ENCODE results near the gene CDH13. TPM values are rescaled to one million over a fixed set of nuclear protein-coding genes. Genes with fewer than 3 reads are reported as not detected.
"Not testable (repeated sequence)": the region's sequence is repeated elsewhere in the genome, so short reads cannot be mapped to it uniquely, and the experiment has no call there.

CDH13 gene
- total RNA-seq, 1 donor from 2014 or later: 2.3 TPM

DNA sequence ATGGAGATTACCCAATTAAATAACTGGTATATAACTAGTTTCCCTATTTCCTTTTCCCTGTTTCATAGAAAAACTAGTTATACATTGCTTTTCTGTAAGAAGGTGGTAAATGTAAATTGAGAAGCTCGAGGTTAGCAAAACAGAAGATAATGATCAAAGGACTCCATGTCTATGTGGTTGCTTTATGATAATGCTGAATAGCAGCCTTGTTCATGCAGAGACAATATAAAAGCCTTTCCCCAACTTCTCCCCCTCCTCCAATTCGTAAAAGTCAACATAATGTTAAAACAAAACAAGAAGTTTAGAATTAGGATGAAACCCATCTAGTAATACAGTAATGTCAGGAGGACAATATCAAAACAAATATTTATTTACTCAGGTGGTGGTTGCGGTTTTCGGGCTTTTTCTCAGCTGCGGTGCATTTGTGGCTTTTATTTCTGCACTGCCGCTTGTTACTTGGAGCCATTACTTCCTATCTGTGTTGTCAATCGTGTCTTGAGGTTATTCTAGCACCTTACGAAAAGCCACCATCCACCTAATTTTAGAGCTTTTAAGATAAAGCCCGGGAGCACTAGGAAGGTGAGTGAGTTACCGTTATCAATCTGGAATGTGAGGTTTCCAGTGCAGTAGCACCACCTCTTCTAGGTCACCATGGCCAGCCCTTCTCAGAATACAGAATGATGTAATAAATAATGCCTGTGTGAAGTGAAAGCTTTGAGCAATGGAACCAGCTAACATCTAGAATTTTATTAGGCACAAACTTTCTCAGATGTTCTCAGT, 297.5 kb downstream of the CDH13 start:
- TF ChIP-seq, protein P1, sequence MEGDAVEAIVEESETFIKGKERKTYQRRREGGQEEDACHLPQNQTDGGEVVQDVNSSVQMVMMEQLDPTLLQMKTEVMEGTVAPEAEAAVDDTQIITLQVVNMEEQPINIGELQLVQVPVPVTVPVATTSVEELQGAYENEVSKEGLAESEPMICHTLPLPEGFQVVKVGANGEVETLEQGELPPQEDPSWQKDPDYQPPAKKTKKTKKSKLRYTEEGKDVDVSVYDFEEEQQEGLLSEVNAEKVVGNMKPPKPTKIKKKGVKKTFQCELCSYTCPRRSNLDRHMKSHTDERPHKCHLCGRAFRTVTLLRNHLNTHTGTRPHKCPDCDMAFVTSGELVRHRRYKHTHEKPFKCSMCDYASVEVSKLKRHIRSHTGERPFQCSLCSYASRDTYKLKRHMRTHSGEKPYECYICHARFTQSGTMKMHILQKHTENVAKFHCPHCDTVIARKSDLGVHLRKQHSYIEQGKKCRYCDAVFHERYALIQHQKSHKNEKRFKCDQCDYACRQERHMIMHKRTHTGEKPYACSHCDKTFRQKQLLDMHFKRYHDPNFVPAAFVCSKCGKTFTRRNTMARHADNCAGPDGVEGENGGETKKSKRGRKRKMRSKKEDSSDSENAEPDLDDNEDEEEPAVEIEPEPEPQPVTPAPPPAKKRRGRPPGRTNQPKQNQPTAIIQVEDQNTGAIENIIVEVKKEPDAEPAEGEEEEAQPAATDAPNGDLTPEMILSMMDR (IDR thresholded peaks at IDR 0.05; ENCODE audit: unreplicated experiment): no peak
- H3K4me3 Mint-ChIP-seq (ENCODE audit: unreplicated experiment): no peak overlapping the region
- DNase-seq (ENCODE audit: low spot score): no peak
- H3K27me3 Mint-ChIP-seq (ENCODE audit: unreplicated experiment): peaks cover 3% of the 10 kb centered on the region
- no peak overlapping the region for H3K27ac Mint-ChIP-seq (ENCODE audit: unreplicated experiment)
- no peaks in the 10 kb centered on the region for H3K4me1 Mint-ChIP-seq (ENCODE audit: unreplicated experiment)
- no peaks in the 10 kb centered on the region for H3K36me3 Mint-ChIP-seq (ENCODE audit: low read depth, unreplicated experiment)
- H3K9me3 Mint-ChIP-seq (ENCODE audit: unreplicated experiment): no peaks in the 10 kb centered on the region

DNA sequence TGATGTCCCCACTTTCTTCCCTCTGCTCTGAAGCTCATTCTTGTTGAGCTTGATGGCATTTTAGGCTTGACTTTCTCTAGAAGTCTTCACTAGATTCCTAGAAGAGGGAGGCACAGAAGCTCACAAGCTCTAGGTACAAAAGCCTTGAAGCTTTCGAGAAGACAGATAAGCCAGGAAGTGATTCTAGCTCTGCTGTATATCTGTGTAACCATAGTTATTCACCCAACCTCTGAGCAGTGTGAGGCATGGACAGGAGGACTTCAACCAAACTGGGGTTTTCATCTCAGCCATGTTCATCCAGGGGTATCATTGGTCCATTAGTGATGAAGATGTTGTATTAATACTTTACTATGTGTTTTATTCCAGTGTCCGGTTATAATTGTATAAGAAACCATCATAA, 299.7 kb downstream of the CDH13 start:
- H3K27ac Mint-ChIP-seq (ENCODE audit: unreplicated experiment): no peak overlapping the region
- H3K4me3 Mint-ChIP-seq (ENCODE audit: unreplicated experiment): no peak overlapping the region

DNA sequence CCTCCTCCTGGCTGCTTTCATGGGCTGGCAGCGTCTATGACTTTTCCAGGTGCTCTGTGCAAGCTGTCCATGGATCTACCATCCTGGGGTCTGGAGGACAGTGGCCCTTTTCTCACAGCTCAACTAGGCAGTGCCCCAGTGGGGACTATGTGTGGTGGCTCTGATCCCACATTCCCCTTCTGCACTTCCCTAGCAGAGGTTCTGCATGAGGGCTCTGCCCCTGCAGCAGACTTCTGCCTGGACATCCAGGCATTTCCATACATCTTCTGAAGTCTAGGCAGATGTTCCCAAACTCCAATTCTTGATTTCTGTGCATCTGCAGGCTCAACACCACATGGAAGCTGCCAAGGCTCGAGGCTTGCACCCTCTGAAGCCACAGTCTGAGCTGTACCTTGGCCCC, 307.2 kb downstream of the CDH13 start:
- H3K4me1 Mint-ChIP-seq (ENCODE audit: unreplicated experiment): peaks cover 14% of the 10 kb centered on the region
- not testable (repeated sequence) for H3K4me3 Mint-ChIP-seq (ENCODE audit: unreplicated experiment); H3K9me3 Mint-ChIP-seq (ENCODE audit: unreplicated experiment); H3K27ac Mint-ChIP-seq (ENCODE audit: unreplicated experiment); H3K27me3 Mint-ChIP-seq (ENCODE audit: unreplicated experiment); H3K36me3 Mint-ChIP-seq (ENCODE audit: low read depth, unreplicated experiment); DNase-seq (ENCODE audit: low spot score)

More for the DNA sequence above, 299.7 kb downstream of the CDH13 start:
- DNase-seq (ENCODE audit: low spot score): no peak
- no peaks in the 10 kb centered on the region for H3K36me3 Mint-ChIP-seq (ENCODE audit: low read depth, unreplicated experiment)
- no peaks in the 10 kb centered on the region for H3K9me3 Mint-ChIP-seq (ENCODE audit: unreplicated experiment)
- TF ChIP-seq, protein P1 (IDR thresholded peaks at IDR 0.05; ENCODE audit: unreplicated experiment): no peak
- peaks cover 2% of the 10 kb centered on the region for H3K27me3 Mint-ChIP-seq (ENCODE audit: unreplicated experiment)
- H3K4me1 Mint-ChIP-seq (ENCODE audit: unreplicated experiment): no peaks in the 10 kb centered on the region

DNA sequence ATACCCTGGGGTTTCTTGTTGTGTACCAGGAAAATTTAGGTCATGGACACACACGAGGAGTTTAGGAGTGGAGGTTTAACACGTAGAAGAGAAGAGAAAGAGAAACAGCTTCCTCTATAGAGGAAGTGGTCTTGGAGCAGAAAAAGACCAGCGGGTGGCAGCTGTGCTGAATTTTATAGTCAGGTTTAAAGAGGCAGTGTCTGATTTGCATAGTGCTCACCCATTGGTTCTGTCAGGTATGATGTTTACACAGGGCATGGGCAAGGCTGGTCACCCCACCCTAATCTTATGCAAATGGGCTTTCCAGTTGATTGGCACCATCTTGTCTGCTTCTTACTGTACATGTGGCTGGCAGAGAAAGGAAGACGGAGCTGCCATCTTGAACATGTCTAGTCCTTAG, 309.0 kb downstream of the CDH13 start:
- no peak for DNase-seq (ENCODE audit: low spot score)
- peaks cover 14% of the 10 kb centered on the region for H3K4me1 Mint-ChIP-seq (ENCODE audit: unreplicated experiment)
- TF ChIP-seq, protein P1 (IDR thresholded peaks at IDR 0.05; ENCODE audit: unreplicated experiment): no peak
- H3K27ac Mint-ChIP-seq (ENCODE audit: unreplicated experiment): no peak overlapping the region
- peaks cover 3% of the 10 kb centered on the region for H3K36me3 Mint-ChIP-seq (ENCODE audit: low read depth, unreplicated experiment)
- peaks cover 4% of the 10 kb centered on the region for H3K9me3 Mint-ChIP-seq (ENCODE audit: unreplicated experiment)
- H3K27me3 Mint-ChIP-seq (ENCODE audit: unreplicated experiment): peaks cover 5% of the 10 kb centered on the region
- H3K4me3 Mint-ChIP-seq (ENCODE audit: unreplicated experiment): no peak overlapping the region

DNA sequence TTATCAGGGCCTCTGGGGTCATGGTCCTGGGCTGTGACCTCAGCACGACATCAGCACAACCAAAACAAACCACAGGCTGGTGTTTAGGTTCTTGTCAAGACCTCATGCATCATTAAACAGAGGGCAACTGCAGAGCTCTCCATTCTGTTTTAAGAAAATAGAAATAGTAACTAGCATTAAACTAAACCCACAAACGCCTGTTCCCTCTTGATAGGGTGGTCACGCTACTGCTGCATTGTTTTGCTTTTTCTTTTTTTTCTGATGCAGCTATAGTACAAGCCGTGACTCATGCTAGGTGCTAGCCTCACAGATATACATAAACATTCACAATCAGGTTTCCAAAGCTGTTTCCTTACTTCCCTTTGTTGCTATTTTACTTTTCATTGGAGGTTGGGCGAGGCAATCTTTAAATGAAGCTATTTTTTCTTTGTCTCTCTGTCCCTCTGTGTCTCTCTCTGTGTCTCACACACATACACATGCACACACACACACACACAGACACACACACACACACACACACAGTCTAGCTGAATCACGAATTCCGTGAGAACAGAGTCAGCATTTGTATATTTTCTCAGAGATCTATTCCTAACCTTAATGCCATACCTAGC, 310.3 kb downstream of the CDH13 start:
- H3K36me3 Mint-ChIP-seq (ENCODE audit: low read depth, unreplicated experiment): peaks cover 3% of the 10 kb centered on the region
- peaks cover 14% of the 10 kb centered on the region for H3K4me1 Mint-ChIP-seq (ENCODE audit: unreplicated experiment)
- H3K27ac Mint-ChIP-seq (ENCODE audit: unreplicated experiment): peak overlapping the region; percentile 96
- TF ChIP-seq, protein P1 (IDR thresholded peaks at IDR 0.05; ENCODE audit: unreplicated experiment): no peak
- peak; percentile 6 for DNase-seq (ENCODE audit: low spot score)
- no peak overlapping the region for H3K4me3 Mint-ChIP-seq (ENCODE audit: unreplicated experiment)
- H3K9me3 Mint-ChIP-seq (ENCODE audit: unreplicated experiment): peaks cover 4% of the 10 kb centered on the region
- peaks cover 5% of the 10 kb centered on the region for H3K27me3 Mint-ChIP-seq (ENCODE audit: unreplicated experiment)

Data from endothelial cell (in vitro differentiated cells).